Loucy (cell line): ENCODE measurements around the gene EIF3L.

ENCODE experiments used
- EZH2phosphoT487 ChIP-seq: fragments of 200-600 bp; IDR thresholded peaks from 2 replicates; pipeline ENCODE4 v1.6.1; 2018; ENCODE audit warnings: antibody characterized with exemption, mild to moderate bottlenecking, moderate library complexity, borderline replicate concordance
- TF ChIP-seq, protein P1 (sequence below): fragments of 200-600 bp; sonication (generic); conservative IDR thresholded peaks from 2 replicates; pipeline ENCODE4 v1.5.1; 2014; ENCODE audit warnings: mild to moderate bottlenecking, antibody characterized with exemption, low read length

DNA sequence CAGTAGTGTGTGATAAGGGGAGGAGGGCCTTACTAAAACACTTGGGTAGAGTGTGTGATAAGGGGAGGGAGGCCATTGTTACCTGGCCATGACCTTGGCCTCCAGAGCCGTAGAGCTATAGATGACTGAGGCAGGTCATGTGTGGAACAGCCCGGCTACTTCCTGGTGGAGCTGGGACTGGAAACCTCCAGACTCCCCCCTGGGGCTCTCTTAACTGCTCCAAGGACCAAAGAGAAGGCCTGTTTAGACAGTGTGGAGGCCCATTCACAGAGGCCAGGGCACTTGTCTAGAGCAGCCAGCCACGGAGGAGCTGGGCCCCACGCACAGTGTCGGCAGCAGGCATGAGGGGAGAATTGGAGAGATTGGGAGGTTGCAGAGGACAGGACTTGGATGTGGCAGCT lies 44.4 kb downstream of the EIF3L start:
- TF ChIP-seq, protein P1, sequence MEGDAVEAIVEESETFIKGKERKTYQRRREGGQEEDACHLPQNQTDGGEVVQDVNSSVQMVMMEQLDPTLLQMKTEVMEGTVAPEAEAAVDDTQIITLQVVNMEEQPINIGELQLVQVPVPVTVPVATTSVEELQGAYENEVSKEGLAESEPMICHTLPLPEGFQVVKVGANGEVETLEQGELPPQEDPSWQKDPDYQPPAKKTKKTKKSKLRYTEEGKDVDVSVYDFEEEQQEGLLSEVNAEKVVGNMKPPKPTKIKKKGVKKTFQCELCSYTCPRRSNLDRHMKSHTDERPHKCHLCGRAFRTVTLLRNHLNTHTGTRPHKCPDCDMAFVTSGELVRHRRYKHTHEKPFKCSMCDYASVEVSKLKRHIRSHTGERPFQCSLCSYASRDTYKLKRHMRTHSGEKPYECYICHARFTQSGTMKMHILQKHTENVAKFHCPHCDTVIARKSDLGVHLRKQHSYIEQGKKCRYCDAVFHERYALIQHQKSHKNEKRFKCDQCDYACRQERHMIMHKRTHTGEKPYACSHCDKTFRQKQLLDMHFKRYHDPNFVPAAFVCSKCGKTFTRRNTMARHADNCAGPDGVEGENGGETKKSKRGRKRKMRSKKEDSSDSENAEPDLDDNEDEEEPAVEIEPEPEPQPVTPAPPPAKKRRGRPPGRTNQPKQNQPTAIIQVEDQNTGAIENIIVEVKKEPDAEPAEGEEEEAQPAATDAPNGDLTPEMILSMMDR, result no peak
- no peak for TF ChIP-seq EZH2phosphoT487
